ENCODE results near the gene C22orf39.
A peak's percentile ranks its signal among the peaks of the same experiment; 100 is the strongest.

The C22orf39 gene

GRCh38 chr22:19480789-19481188 is 33.3 kb upstream of the C22orf39 start:
- in situ Hi-C loops (cut with MboI; ENCODE audit: low sequenced_read_pairs, unreplicated experiment), result no loop called here
- TF ChIP-seq CTCF (IDR thresholded peaks at IDR 0.05; ENCODE audit: borderline replicate concordance, control extremely low read depth, extremely low read depth, insufficient read depth, missing control alignments), result no peak
- no peak for DNase-seq (ENCODE audit: low spot score)

GRCh38 chr22:19480173-19480568 is 32.7 kb upstream of the C22orf39 start:
- no peak for DNase-seq (ENCODE audit: low spot score)
- in situ Hi-C loops (cut with MboI; ENCODE audit: low sequenced_read_pairs, unreplicated experiment), result no loop called here
- no peak for TF ChIP-seq CTCF (IDR thresholded peaks at IDR 0.05; ENCODE audit: borderline replicate concordance, control extremely low read depth, extremely low read depth, insufficient read depth, missing control alignments)

GRCh38 chr22:19479355-19480172 is 32.1 kb upstream of the C22orf39 start, which contains the start of gene CDC45:
Gene CDC45, plus strand, starts transcription at chr22:19479920. Its CDS starts 49 bp downstream, at chr22:19479969.
- no peak for TF ChIP-seq CTCF (IDR thresholded peaks at IDR 0.05; ENCODE audit: borderline replicate concordance, control extremely low read depth, extremely low read depth, insufficient read depth, missing control alignments)
- peak; percentile 97 for DNase-seq (ENCODE audit: low spot score)
- in situ Hi-C loops (cut with MboI; ENCODE audit: low sequenced_read_pairs, unreplicated experiment), result loop anchor here (10.0 kb wide), 1 partner anchor 295 kb away; no protein-coding TSS in a partner anchor

- TF ChIP-seq CTCF (IDR thresholded peaks at IDR 0.05; ENCODE audit: borderline replicate concordance, control extremely low read depth, extremely low read depth, insufficient read depth, missing control alignments), result no peak
- in situ Hi-C loops (cut with MboI; ENCODE audit: low sequenced_read_pairs, unreplicated experiment), result loop anchor here (10.0 kb wide), 1 partner anchor 294 kb away; no protein-coding TSS in a partner anchor
- peak; percentile 87 for DNase-seq (ENCODE audit: low spot score)
These were observed 31.4 kb upstream of the C22orf39 start, which contains the start of gene UFD1 for GRCh38 chr22:19478901-19479354. Gene UFD1, minus strand, starts transcription at chr22:19479193. Its CDS starts 108 bp downstream, at chr22:19479085.

GRCh38 chr22:19478045-19478900 is 30.8 kb upstream of the C22orf39 start:
- in situ Hi-C loops (cut with MboI; ENCODE audit: low sequenced_read_pairs, unreplicated experiment), result loop anchor here (10.0 kb wide), 1 partner anchor 293 kb away; no protein-coding TSS in a partner anchor
- no peak for DNase-seq (ENCODE audit: low spot score)
- TF ChIP-seq CTCF (IDR thresholded peaks at IDR 0.05; ENCODE audit: borderline replicate concordance, control extremely low read depth, extremely low read depth, insufficient read depth, missing control alignments), result no peak
